ENCODE measurements around the gene TECPR2. TPM values are rescaled to one million over a fixed set of nuclear protein-coding genes. Genes with fewer than 3 reads are reported as not detected.

Gene TECPR2
- total and polyA plus RNA-seq, 2 of the 13 experiments (the other 11 are each of a cell fraction or from before 2014, with no cell fraction given), result 3.5 to 5.7 TPM

GRCh38 chr14:102516531-102517391 is 154.0 kb downstream of the TECPR2 start (continued):
- no peak for TF ChIP-seq ZNF441 (CRISPR knock-in tag; IDR thresholded peaks at IDR 0.05; ENCODE audit: borderline replicate concordance)
- no peak for TF ChIP-seq KDM4B (CRISPR knock-in tag; IDR thresholded peaks at IDR 0.05)
- no peak for TF ChIP-seq ZFP36L1 (CRISPR knock-in tag; IDR thresholded peaks at IDR 0.05)
- no peak for TF ChIP-seq ZNF3 (CRISPR knock-in tag; IDR thresholded peaks at IDR 0.05)
- TF ChIP-seq, protein P1, sequence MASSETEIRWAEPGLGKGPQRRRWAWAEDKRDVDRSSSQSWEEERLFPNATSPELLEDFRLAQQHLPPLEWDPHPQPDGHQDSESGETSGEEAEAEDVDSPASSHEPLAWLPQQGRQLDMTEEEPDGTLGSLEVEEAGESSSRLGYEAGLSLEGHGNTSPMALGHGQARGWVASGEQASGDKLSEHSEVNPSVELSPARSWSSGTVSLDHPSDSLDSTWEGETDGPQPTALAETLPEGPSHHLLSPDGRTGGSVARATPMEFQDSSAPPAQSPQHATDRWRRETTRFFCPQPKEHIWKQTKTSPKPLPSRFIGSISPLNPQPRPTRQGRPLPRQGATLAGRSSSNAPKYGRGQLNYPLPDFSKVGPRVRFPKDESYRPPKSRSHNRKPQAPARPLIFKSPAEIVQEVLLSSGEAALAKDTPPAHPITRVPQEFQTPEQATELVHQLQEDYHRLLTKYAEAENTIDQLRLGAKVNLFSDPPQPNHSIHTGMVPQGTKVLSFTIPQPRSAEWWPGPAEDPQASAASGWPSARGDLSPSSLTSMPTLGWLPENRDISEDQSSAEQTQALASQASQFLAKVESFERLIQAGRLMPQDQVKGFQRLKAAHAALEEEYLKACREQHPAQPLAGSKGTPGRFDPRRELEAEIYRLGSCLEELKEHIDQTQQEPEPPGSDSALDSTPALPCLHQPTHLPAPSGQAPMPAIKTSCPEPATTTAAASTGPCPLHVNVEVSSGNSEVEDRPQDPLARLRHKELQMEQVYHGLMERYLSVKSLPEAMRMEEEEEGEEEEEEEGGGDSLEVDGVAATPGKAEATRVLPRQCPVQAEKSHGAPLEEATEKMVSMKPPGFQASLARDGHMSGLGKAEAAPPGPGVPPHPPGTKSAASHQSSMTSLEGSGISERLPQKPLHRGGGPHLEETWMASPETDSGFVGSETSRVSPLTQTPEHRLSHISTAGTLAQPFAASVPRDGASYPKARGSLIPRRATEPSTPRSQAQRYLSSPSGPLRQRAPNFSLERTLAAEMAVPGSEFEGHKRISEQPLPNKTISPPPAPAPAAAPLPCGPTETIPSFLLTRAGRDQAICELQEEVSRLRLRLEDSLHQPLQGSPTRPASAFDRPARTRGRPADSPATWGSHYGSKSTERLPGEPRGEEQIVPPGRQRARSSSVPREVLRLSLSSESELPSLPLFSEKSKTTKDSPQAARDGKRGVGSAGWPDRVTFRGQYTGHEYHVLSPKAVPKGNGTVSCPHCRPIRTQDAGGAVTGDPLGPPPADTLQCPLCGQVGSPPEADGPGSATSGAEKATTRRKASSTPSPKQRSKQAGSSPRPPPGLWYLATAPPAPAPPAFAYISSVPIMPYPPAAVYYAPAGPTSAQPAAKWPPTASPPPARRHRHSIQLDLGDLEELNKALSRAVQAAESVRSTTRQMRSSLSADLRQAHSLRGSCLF (CRISPR knock-in tag; IDR thresholded peaks at IDR 0.05; ENCODE audit: borderline replicate concordance), result no peak
- TF ChIP-seq, protein P2, sequence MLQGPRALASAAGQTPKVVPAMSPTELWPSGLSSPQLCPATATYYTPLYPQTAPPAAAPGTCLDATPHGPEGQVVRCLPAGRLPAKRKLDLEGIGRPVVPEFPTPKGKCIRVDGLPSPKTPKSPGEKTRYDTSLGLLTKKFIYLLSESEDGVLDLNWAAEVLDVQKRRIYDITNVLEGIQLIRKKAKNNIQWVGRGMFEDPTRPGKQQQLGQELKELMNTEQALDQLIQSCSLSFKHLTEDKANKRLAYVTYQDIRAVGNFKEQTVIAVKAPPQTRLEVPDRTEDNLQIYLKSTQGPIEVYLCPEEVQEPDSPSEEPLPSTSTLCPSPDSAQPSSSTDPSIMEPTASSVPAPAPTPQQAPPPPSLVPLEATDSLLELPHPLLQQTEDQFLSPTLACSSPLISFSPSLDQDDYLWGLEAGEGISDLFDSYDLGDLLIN (CRISPR knock-in tag; IDR thresholded peaks at IDR 0.05; ENCODE audit: borderline replicate concordance), result no peak
- peak; percentile 31; the same call in 1 of the 2 replicates for TF ChIP-seq KLF12 (CRISPR knock-in tag; IDR thresholded peaks at IDR 0.05; ENCODE audit: borderline replicate concordance)
- TF ChIP-seq, protein P3, sequence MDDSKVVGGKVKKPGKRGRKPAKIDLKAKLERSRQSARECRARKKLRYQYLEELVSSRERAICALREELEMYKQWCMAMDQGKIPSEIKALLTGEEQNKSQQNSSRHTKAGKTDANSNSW (CRISPR knock-in tag; IDR thresholded peaks at IDR 0.05; ENCODE audit: borderline replicate concordance), result no peak
- TF ChIP-seq CBX5 (CRISPR knock-in tag; IDR thresholded peaks at IDR 0.05; ENCODE audit: borderline replicate concordance), result no peak
- peak; percentile 84; the same call in 1 of the 2 replicates for TF ChIP-seq ZNF383 (CRISPR knock-in tag; IDR thresholded peaks at IDR 0.05; ENCODE audit: borderline replicate concordance)
- peak; percentile 30; the same call in 1 of the 2 replicates for TF ChIP-seq REPIN1 (CRISPR knock-in tag; IDR thresholded peaks at IDR 0.05; ENCODE audit: borderline replicate concordance, low read depth)
- TF ChIP-seq PLSCR1 (CRISPR knock-in tag; IDR thresholded peaks at IDR 0.05; ENCODE audit: borderline replicate concordance), result no peak
- no peak for TF ChIP-seq ZNF776 (CRISPR knock-in tag; IDR thresholded peaks at IDR 0.05)
- TF ChIP-seq, protein P4, sequence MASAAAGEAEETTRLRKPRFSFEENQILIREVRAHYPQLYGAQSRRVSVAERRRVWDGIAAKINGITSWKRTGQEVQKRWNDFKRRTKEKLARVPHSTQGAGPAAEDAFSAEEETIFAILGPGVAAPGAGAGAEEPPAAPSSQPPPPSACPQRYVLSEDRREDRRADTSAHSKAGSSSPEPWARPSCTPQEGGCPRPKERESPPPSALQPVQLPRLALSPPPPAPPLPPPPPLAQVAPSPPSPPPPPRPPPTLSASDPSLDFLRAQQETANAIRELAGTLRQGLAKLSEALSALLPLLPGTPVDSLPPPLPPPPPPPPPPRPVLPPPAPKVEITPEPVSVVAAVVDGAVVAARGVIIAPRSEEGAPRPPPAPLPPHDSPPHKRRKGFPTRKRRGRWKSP (CRISPR knock-in tag; IDR thresholded peaks at IDR 0.05), result no peak
- TF ChIP-seq TOE1 (CRISPR knock-in tag; IDR thresholded peaks at IDR 0.05), result no peak
- no peak for TF ChIP-seq ZNF225 (CRISPR knock-in tag; IDR thresholded peaks at IDR 0.05)
- TF ChIP-seq MAFG (CRISPR knock-in tag; IDR thresholded peaks at IDR 0.05), result no peak
- TF ChIP-seq ZNF350 (CRISPR knock-in tag; IDR thresholded peaks at IDR 0.05; ENCODE audit: borderline replicate concordance, low read depth), result peak; percentile 72
- TF ChIP-seq MATR3 (CRISPR knock-in tag; IDR thresholded peaks at IDR 0.05), result no peak
